Measurements from ENCODE around the gene BTF3.

BTF3 gene

DNA sequence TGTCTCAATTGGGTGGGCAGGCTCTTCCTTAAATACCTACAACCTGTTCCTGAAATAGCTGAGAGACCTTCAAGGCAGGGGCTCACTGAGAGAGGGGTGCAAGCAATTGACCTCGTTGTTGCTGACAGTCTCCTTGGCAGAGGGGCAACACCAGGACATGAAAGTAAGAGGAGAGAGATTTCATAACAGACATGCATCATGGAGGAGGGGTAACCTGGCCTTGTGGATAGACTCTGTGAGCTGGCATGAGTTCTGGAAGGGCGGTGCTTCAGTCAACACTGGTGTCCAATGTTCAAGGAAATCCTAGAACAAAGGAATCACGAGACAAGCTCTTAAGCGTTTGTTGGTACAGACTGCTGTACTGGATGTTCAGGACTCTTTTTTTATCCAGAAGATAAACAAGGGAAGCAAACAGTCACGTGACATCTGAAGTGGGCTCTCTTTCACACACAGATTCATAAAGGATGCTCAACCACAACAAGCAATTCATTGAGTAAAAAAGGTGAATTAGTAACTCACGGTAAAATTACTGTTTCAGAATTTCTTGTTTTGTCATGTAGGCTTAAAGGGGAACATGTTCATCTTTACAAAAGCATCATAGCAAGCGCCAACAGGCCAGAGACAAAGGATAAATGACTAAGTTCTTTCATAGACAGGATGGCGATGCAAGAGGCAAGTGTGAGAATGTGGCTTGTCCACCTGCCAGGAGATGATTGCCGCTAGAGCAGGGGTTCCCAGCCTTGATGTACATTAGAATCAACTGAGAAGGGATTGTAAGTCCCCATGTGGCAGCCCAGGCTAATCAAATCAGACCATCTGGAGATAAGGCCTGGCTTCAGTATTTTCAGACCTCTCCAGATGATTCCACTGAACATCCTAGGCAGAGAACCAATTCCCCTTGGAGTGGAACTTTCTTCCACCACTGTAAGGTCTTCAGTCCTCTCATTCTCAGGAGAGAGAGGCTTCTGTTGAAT lies 46.5 kb downstream of the BTF3 start:
- H3K27me3 Mint-ChIP-seq: peaks cover 27 to 56% of the 10 kb centered on the region in 2 donors
- H3K27ac Mint-ChIP-seq: no peak overlapping the region
- DNase-seq (no peak), ATAC-seq (replicated peaks) (no peak)
- H3K4me3 Mint-ChIP-seq: no peak overlapping the region
- H3K9me3 Mint-ChIP-seq: no peaks in the 10 kb centered on the region
- no peaks in the 10 kb centered on the region for H3K4me1 Mint-ChIP-seq (ENCODE audit: low read depth in 2 of 2)
- H3K36me3 Mint-ChIP-seq (ENCODE audit: insufficient read depth): no peaks in the 10 kb centered on the region

DNA sequence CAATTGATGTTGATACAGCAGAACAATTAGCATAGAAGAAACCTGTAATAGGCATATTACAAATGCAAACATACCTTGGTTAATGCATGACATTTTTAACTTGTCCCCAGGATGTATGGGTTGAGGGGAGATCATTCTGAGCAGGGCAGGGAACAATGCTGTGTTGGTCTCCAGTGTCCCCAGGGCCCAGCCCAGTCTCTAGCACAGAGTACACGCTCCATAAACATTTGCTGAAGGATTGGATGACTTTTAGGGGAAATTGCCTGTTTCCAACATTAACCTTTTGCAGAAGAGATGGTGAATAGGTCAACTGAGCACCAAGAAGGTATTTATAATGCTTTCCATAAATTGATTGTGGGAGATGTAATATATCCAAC lies 47.1 kb downstream of the BTF3 start:
- peaks cover 2% of the 10 kb centered on the region for H3K36me3 Mint-ChIP-seq (ENCODE audit: insufficient read depth)
- peaks cover 20 to 49% of the 10 kb centered on the region in 2 donors for H3K27me3 Mint-ChIP-seq
- no peaks in the 10 kb centered on the region for H3K9me3 Mint-ChIP-seq
- no peaks in the 10 kb centered on the region for H3K4me1 Mint-ChIP-seq (ENCODE audit: low read depth in 2 of 2)
- no peak for ATAC-seq (replicated peaks)
- H3K27ac Mint-ChIP-seq: no peak overlapping the region
- no peak overlapping the region for H3K4me3 Mint-ChIP-seq
- DNase-seq: no peak

DNA sequence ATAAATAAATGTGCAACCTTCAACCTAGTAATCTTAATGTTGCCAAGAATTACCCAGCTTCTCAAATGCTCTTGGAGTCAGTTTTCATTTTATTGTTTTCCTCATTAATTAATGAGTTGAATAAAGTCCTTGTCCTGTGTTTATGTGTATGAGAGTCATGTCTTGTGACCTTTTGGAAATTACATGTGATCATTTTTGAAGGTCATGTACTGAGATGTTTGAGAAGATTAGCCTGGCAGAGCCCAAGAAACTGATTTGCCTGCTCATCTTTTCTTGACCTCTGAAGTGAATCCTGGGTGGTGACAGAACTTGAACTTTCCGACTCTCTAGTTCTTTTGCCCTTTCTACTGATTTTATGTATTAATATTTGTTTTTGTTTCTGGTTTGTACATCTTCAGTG lies 51.8 kb downstream of the BTF3 start:
- Mint-ChIP-seq H3K9me3 (no peaks in the 10 kb centered on the region), H3K4me1 (ENCODE audit: low read depth in 2 of 2) (no peaks in the 10 kb centered on the region), H3K27ac (no peak overlapping the region), H3K36me3 (ENCODE audit: insufficient read depth) (peaks cover 31% of the 10 kb centered on the region), H3K4me3 (no peak overlapping the region), H3K27me3 (peaks cover 5 to 8% of the 10 kb centered on the region in 2 donors)
- no peak for ATAC-seq (replicated peaks)
- DNase-seq: no peak

- no peaks in the 10 kb centered on the region for H3K4me1 Mint-ChIP-seq (ENCODE audit: low read depth in 2 of 2)
- H3K4me3 Mint-ChIP-seq: no peak overlapping the region
- no peak overlapping the region for H3K27ac Mint-ChIP-seq
- H3K36me3 Mint-ChIP-seq (ENCODE audit: insufficient read depth): peaks cover 48% of the 10 kb centered on the region
- no peaks in the 10 kb centered on the region for H3K9me3 Mint-ChIP-seq
- ATAC-seq (replicated peaks): no peak
- DNase-seq: no peak
- H3K27me3 Mint-ChIP-seq: no peaks in the 10 kb centered on the region
Measured at GRCh38 chr5:73552642-73553041, 54.4 kb downstream of the BTF3 start.

Data from effector memory CD8-positive, alpha-beta T cell (primary cell).